ENCODE measurements around the gene GFY. TPM values are rescaled to one million over a fixed set of nuclear protein-coding genes. Genes with fewer than 3 reads are reported as not detected.

Gene GFY
- total RNA-seq, 4 donors from 2014 or later: not detected

DNA sequence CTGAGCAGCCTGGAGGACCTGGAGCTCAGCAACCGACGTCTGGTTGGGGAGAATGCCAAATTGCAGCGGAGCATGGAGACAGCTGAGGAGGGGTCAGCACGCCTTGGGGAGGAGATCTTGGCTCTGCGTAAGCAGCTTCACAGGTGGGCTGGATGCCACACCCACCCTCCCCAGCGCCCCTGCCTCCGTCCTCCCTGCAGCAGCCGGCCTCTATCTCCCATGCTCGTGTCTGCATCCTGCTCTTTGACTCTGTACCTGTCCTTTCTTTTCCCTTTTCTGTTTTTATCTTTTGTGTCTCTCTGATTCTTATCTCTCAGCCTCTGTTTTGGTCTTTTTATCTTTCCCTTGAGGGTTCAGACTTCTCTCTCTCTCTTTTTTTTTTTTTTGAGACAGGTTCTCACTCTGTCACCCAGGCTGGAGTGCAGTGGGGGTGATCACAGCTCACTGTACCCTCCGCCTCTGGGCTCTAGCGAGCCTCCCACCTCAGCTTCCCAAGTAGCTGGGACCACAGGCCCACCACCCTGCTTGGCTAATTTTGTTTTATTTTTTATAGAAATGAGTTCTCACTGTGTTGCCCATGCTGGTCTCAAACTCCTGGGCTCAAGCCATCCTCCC is 27.1 kb upstream of the GFY start:
- intact Hi-C loops (cut with DNase I): no loop called here
- Histone ChIP-seq H3K27me3 (no peaks in the 10 kb centered on the region), H3K27ac (no peak overlapping the region), H3K9me3 (no peaks in the 10 kb centered on the region), H3K4me3 (replicated peaks in 1 of 3) (no peak overlapping the region), H3K4me1 (peaks cover 0 to 5% of the 10 kb centered on the region in 2 donors), H3K36me3 (no peaks in the 10 kb centered on the region)
- DNase-seq: peak in 1 of 2 donors; percentile 12
- TF ChIP-seq, protein P1, sequence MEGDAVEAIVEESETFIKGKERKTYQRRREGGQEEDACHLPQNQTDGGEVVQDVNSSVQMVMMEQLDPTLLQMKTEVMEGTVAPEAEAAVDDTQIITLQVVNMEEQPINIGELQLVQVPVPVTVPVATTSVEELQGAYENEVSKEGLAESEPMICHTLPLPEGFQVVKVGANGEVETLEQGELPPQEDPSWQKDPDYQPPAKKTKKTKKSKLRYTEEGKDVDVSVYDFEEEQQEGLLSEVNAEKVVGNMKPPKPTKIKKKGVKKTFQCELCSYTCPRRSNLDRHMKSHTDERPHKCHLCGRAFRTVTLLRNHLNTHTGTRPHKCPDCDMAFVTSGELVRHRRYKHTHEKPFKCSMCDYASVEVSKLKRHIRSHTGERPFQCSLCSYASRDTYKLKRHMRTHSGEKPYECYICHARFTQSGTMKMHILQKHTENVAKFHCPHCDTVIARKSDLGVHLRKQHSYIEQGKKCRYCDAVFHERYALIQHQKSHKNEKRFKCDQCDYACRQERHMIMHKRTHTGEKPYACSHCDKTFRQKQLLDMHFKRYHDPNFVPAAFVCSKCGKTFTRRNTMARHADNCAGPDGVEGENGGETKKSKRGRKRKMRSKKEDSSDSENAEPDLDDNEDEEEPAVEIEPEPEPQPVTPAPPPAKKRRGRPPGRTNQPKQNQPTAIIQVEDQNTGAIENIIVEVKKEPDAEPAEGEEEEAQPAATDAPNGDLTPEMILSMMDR (IDR thresholded peaks at IDR 0.05): no peak
- no peak for TF ChIP-seq POLR2A (IDR thresholded peaks at IDR 0.05)
- WGBS, 2 donors: 42 to 49% methylated on average over 11 of the region's 11 CpGs

- intact Hi-C loops (cut with DNase I): no loop called here
- Histone ChIP-seq H3K4me3 (replicated peaks in 1 of 3) (no peak overlapping the region), H3K27me3 (no peaks in the 10 kb centered on the region), H3K9me3 (no peaks in the 10 kb centered on the region), H3K36me3 (no peaks in the 10 kb centered on the region), H3K4me1 (peaks cover 0 to 5% of the 10 kb centered on the region in 2 donors), H3K27ac (no peak overlapping the region)
- WGBS, 2 donors: 78 to 86% methylated on average over 4 to 6 of the region's 6 CpGs
- DNase-seq: no peak
- no peak for TF ChIP-seq POLR2A (IDR thresholded peaks at IDR 0.05)
- TF ChIP-seq, protein P1 (IDR thresholded peaks at IDR 0.05): no peak
These were observed 26.3 kb upstream of the GFY start for GRCh38 chr19:49398931-49399330.

- intact Hi-C loops (cut with DNase I): no loop called here
These were observed 25.2 kb upstream of the GFY start for GRCh38 chr19:49400029-49400428.

DNA sequence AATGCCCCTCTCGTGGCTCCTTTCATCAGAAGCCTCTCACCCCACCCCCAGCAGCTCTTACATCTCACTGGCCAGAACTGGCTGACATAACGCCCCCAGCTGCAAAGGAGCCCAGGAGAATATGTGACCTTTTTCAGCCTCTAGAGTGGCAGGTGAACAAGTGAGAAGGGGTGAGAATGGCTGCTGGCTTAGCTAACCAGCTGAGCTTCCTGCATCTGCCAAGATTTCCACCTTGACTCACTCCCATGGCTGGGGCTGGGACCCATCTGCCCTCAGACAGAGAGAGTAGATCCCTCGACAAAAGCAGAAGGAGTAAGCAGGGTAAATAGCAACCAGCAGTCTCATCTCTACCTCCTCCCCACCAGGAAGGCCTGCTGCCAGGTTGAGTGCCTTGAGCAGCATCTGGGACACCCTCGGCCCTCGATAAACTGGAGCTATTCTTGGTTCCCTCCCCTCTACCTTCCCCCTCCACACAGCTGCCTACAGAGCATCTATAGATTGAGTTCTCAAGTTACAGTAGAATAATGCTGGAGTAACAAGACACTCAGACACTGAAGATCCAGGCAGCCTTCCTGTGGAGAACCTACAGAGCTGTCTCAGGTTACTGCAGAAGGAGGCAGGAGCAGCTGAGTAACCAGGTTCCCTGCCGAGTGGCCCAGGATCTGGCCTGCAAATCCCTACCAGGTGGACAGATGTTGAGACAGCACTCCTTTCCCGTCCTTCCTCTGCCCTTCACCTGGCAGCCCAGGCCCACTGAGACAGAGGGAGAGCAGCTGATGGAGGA is 21.6 kb upstream of the GFY start:
- Histone ChIP-seq H3K36me3 (no peaks in the 10 kb centered on the region), H3K27me3 (no peaks in the 10 kb centered on the region), H3K9me3 (no peaks in the 10 kb centered on the region), H3K4me1 (no peaks in the 10 kb centered on the region), H3K27ac (no peak overlapping the region), H3K4me3 (replicated peaks in 1 of 3) (no peak overlapping the region)
- intact Hi-C loops (cut with DNase I): no loop called here
- TF ChIP-seq, protein P1 (IDR thresholded peaks at IDR 0.05): no peak
- TF ChIP-seq POLR2A (IDR thresholded peaks at IDR 0.05): no peak
- peak; percentile 10 to 25 for DNase-seq
- WGBS, 2 donors: 38 to 42% methylated on average over 5 to 7 of the region's 7 CpGs

More at GRCh38 chr19:49400029-49400428, 25.2 kb upstream of the GFY start:
- H3K4me1 ChIP-seq: peaks cover 0 to 5% of the 10 kb centered on the region in 2 donors
- H3K27ac ChIP-seq: no peak overlapping the region
- H3K9me3 ChIP-seq: no peaks in the 10 kb centered on the region
- no peaks in the 10 kb centered on the region for H3K27me3 ChIP-seq
- no peak for TF ChIP-seq POLR2A (IDR thresholded peaks at IDR 0.05)
- TF ChIP-seq, protein P1 (IDR thresholded peaks at IDR 0.05): no peak
- H3K36me3 ChIP-seq: no peaks in the 10 kb centered on the region
- 83 to 86% methylated on average over 6 of the region's 6 CpGs for WGBS, 2 donors
- H3K4me3 ChIP-seq (replicated peaks in 1 of 3): no peak overlapping the region
- DNase-seq: no peak

- no peaks in the 10 kb centered on the region for H3K27me3 ChIP-seq
- H3K4me1 ChIP-seq: peaks cover 0 to 12% of the 10 kb centered on the region in 2 donors
- H3K4me3 ChIP-seq (replicated peaks in 1 of 3): no peak overlapping the region
- no peak for DNase-seq
- intact Hi-C loops (cut with DNase I): no loop called here
- 76 to 78% methylated on average over 3 to 7 of the region's 7 CpGs for WGBS, 2 donors
- H3K36me3 ChIP-seq: no peaks in the 10 kb centered on the region
- no peak overlapping the region for H3K27ac ChIP-seq
- H3K9me3 ChIP-seq: no peaks in the 10 kb centered on the region
- TF ChIP-seq, protein P1 (IDR thresholded peaks at IDR 0.05): no peak
- TF ChIP-seq POLR2A (IDR thresholded peaks at IDR 0.05): no peak
These were observed 18.1 kb upstream of the GFY start for GRCh38 chr19:49407079-49407478.
